H9 (cell line): ENCODE data around the gene ETFBKMT. TPM values are rescaled to one million over a fixed set of nuclear protein-coding genes. Genes with fewer than 3 reads are reported as not detected.

Source experiments
- DNase-seq: peaks from one replicate; pipeline ENCODE4 v3.0.0-alpha.2; 2017
- H2AFZ ChIP-seq: one replicate; pipeline ENCODE4 v1.6.1; 2013; ENCODE audit warnings: mild to moderate bottlenecking, low read length, control low read depth, moderate library complexity
- H2AK5ac ChIP-seq: 2 replicates; pipeline ENCODE4 v1.6.1; 2013; ENCODE audit warnings: low read length, control low read depth, mixed read lengths; ENCODE audit not compliant: insufficient read length
- H2BK120ac ChIP-seq: one replicate; pipeline ENCODE4 v1.6.1; 2013; ENCODE audit warnings: low read depth, mild to moderate bottlenecking, low read length, control low read depth, inconsistent platforms; ENCODE audit not compliant: poor library complexity, severe bottlenecking
- H2BK12ac ChIP-seq: 2 replicates; pipeline ENCODE4 v1.6.1; 2013; ENCODE audit warnings: low read length, control low read depth, mixed read lengths, low read depth; ENCODE audit not compliant: insufficient read length
- H2BK15ac ChIP-seq: 2 replicates; pipeline ENCODE4 v1.6.1; 2013; ENCODE audit warnings: low read depth, low read length, control low read depth
- H2BK20ac ChIP-seq: one replicate; pipeline ENCODE4 v1.6.1; 2013; ENCODE audit warnings: low read depth, mild to moderate bottlenecking, low read length, control low read depth, inconsistent platforms; ENCODE audit not compliant: poor library complexity, severe bottlenecking
- H2BK5ac ChIP-seq: 2 replicates; pipeline ENCODE4 v1.6.1; 2013; ENCODE audit warnings: low read length, control low read depth, mixed read lengths; ENCODE audit not compliant: insufficient read length
- H3K14ac ChIP-seq: 2 replicates; pipeline ENCODE4 v1.6.1; 2013; ENCODE audit warnings: low read length, control low read depth; ENCODE audit not compliant: insufficient read depth
- H3K18ac ChIP-seq: 2 replicates; pipeline ENCODE4 v1.6.1; 2013; ENCODE audit warnings: low read depth, mild to moderate bottlenecking, mixed read lengths, low read length, control low read depth; ENCODE audit not compliant: insufficient read length
- H3K23ac ChIP-seq: 2 replicates; pipeline ENCODE4 v1.6.1; 2013; ENCODE audit warnings: low read length, control low read depth, mixed read lengths, low read depth; ENCODE audit not compliant: insufficient read length
- H3K23me2 ChIP-seq: 2 replicates; pipeline ENCODE4 v1.6.1; 2013; ENCODE audit warnings: low read depth, mild to moderate bottlenecking, mixed read lengths, low read length, control low read depth; ENCODE audit not compliant: insufficient read length, poor library complexity, severe bottlenecking
- H3K27ac ChIP-seq: 2 replicates; pipeline ENCODE4 v1.5.1; 2013; ENCODE audit warnings: low read length, control low read depth, mixed read lengths, low read depth; ENCODE audit not compliant: insufficient read length
- H3K27me3 ChIP-seq: 2 replicates; pipeline ENCODE4 v1.6.1; 2013; ENCODE audit warnings: low read length, control low read depth, inconsistent platforms; ENCODE audit not compliant: insufficient read depth
- H3K4ac ChIP-seq: 2 replicates; pipeline ENCODE4 v1.6.1; 2013; ENCODE audit warnings: low read depth, mild to moderate bottlenecking, control low read depth, inconsistent platforms, low read length, moderate library complexity
- H3K4me1 ChIP-seq: 2 replicates; pipeline ENCODE4 v1.6.1; 2013; ENCODE audit warnings: low read length, control low read depth, inconsistent platforms; ENCODE audit not compliant: insufficient read depth
- H3K4me2 ChIP-seq: 2 replicates; pipeline ENCODE4 v1.6.1; 2013; ENCODE audit warnings: low read length, control low read depth, mixed read lengths; ENCODE audit not compliant: insufficient read length, insufficient read depth
- H3K56ac ChIP-seq: 2 replicates; pipeline ENCODE4 v1.6.1; 2013; ENCODE audit warnings: low read depth, mild to moderate bottlenecking, mixed read lengths, low read length, control low read depth; ENCODE audit not compliant: insufficient read length
- H3K79me1 ChIP-seq: 2 replicates; pipeline ENCODE4 v1.6.1; 2013; ENCODE audit warnings: low read depth, mild to moderate bottlenecking, moderate library complexity, low read length, control low read depth, inconsistent platforms; ENCODE audit not compliant: insufficient read depth, poor library complexity, severe bottlenecking
- H3K79me2 ChIP-seq: 2 replicates; pipeline ENCODE4 v1.6.1; 2013; ENCODE audit warnings: low read length, control low read depth, inconsistent platforms; ENCODE audit not compliant: insufficient read depth
- H3K9ac ChIP-seq: 2 replicates; pipeline ENCODE4 v1.6.1; 2013; ENCODE audit warnings: low read length, control low read depth, mixed read lengths; ENCODE audit not compliant: insufficient read length; ENCODE audit errors: extremely low read depth
- H3K9me3 ChIP-seq: one replicate; pipeline ENCODE4 v1.6.1; 2013; ENCODE audit warnings: low read depth, low read length, inconsistent platforms; ENCODE audit not compliant: control insufficient read depth
- H3T11ph ChIP-seq: one replicate; pipeline ENCODE4 v1.6.1; 2013; ENCODE audit warnings: mild to moderate bottlenecking, low read length, control low read depth, inconsistent platforms
- H4K20me1 ChIP-seq: one replicate; pipeline ENCODE4 v1.6.1; 2013; ENCODE audit not compliant: control insufficient read depth, insufficient read length, insufficient read depth
- H4K5ac ChIP-seq: 2 replicates; pipeline ENCODE4 v1.6.1; 2013; ENCODE audit warnings: low read depth, mild to moderate bottlenecking, mixed read lengths, low read length, control low read depth; ENCODE audit not compliant: insufficient read length
- H4K8ac ChIP-seq: replicated peaks from 2 replicates; pipeline ENCODE4 v1.6.1; 2013; ENCODE audit warnings: low read length, control low read depth, mixed read lengths, low read depth; ENCODE audit not compliant: insufficient read length
- H4K91ac ChIP-seq: 2 replicates; pipeline ENCODE4 v1.6.1; 2013; ENCODE audit warnings: low read depth, mild to moderate bottlenecking, moderate library complexity, mixed read lengths, low read length, control low read depth; ENCODE audit not compliant: insufficient read length
- H3K27ac Mint-ChIP-seq, 3 experiments: 2 replicates in 2 of 3; 3 replicates in 1 of 3; pipeline ENCODE4 v1.8.0; 2020 to 2021; ENCODE audit warnings: mixed read lengths in 3 of 3, mild to moderate bottlenecking in 1 of 3, moderate library complexity in 1 of 3
- H3K27me3 Mint-ChIP-seq: 2 replicates; pipeline ENCODE4 v1.8.0; 2021; ENCODE audit warnings: low read depth, mild to moderate bottlenecking, moderate library complexity, mixed read lengths
- H3K36me3 Mint-ChIP-seq, 3 experiments: 2 replicates in 2 of 3; 3 replicates in 1 of 3; pipeline ENCODE4 v1.8.0; 2020 to 2021; ENCODE audit warnings: low read depth in 3 of 3, mixed read lengths in 3 of 3; ENCODE audit not compliant: insufficient read depth in 1 of 3
- H3K4me1 Mint-ChIP-seq, 2 experiments: 2 replicates each; pipeline ENCODE4 v1.8.0; 2020; ENCODE audit warnings: mixed read lengths in 2 of 2
- H3K4me3 Mint-ChIP-seq, 2 experiments: 2 replicates in 1 of 2; 3 replicates in 1 of 2; pipeline ENCODE4 v1.8.0; 2020 to 2021; ENCODE audit warnings: mild to moderate bottlenecking in 2 of 2, mixed read lengths in 2 of 2, moderate library complexity in 1 of 2
- H3K9me3 Mint-ChIP-seq, 2 experiments: 2 replicates in 1 of 2; 3 replicates in 1 of 2; pipeline ENCODE4 v1.8.0; 2020; ENCODE audit warnings: mild to moderate bottlenecking in 2 of 2, mixed read lengths in 2 of 2, moderate library complexity in 1 of 2
- CTCF ChIP-seq: fragments of 200-600 bp; sonication (generic); conservative IDR thresholded peaks from 3 replicates; pipeline ENCODE4 v1.8.0; 2021; ENCODE audit warnings: antibody characterized with exemption, mild to moderate bottlenecking
- WGBS: extraction: QIAGEN DNeasy Blood & Tissue Kit; methylation state at CpG from one replicate; pipeline ENCODE4 v1.1.7; 2013; ENCODE audit warnings: missing lambda C conversion rate, low lambda C conversion rate, mixed read lengths; ENCODE audit not compliant: insufficient read length; ENCODE audit errors: extremely low coverage; 5-methylcytosine and 5-hydroxymethylcytosine counted together
- total RNA-seq: library from RNA; stranded (reverse); gene quantifications from 2 replicates; pipeline ENCODE4 v1.2.1, GENCODE V29; 2021

The ETFBKMT gene
- total RNA-seq, 1 experiment from 2014 or later: 0.81 TPM

DNA sequence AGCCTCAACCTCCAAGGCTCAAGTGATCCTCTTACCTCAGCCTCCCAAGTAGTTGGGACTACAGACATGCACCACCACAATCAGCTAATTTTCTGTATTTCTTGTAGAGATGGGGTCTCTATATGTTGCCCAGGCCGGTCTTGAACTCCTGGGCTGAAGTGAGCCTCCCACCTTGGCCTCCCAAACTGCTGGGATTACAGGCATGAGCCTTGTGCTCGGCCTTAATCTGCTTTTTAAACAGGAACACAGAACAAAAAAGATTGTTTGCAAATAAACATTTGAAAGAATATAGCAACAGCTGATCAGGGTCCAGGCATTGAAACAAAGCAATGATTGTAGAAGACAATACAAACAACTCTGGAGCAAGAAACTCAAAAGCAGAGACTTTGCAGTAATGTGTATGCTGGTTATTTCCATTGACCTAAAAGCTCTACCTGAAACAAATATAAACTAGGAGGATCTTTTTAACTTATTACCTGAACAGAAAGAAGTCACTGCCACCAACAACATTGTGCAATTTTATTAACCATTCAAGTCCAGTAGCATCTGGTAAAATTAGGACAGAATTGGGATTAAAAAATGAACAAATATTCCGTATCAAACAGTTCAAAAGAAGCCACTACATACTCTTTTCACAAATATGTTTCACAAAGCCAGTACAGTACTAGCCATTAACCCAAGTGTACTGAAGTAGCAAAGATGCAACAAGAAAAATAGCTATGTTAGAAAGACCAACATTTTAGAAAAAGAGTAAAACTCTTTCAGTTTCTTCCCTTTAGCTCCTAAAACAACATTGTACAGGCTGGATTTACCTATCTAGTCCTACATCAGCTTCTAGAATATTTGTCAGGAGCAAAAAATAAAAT is 55.2 kb downstream of the ETFBKMT start:
- Histone ChIP-seq H2BK120ac (no peak overlapping the region), H3K4ac (no peak overlapping the region), H3K23me2 (no peaks in the 10 kb centered on the region), H2BK12ac (no peak overlapping the region), H3K4me1 (peaks cover 3% of the 10 kb centered on the region; the same call in 1 of the 2 replicates), H3K4me2 (no peak overlapping the region), H3K18ac (no peak overlapping the region), H3K9ac (no peak overlapping the region), H3T11ph (no peak overlapping the region), H2AK5ac (no peak overlapping the region), H3K14ac (no peak overlapping the region), H3K27me3 (no peaks in the 10 kb centered on the region), H4K8ac (no peak overlapping the region), H4K91ac (no peak overlapping the region), H2BK5ac (no peak overlapping the region), H3K56ac (no peak overlapping the region), H2AFZ (no peak overlapping the region), H3K79me1 (no peaks in the 10 kb centered on the region), H2BK15ac (no peak overlapping the region), H3K27ac (no peak overlapping the region), H4K20me1 (no peaks in the 10 kb centered on the region), H2BK20ac (no peak overlapping the region), H3K9me3 (no peaks in the 10 kb centered on the region), H4K5ac (no peak overlapping the region), H3K79me2 (no peaks in the 10 kb centered on the region), H3K23ac (no peak overlapping the region)
- no CpG with 5 or more reads among the region's 3 CpGs for WGBS
- no peak overlapping the region for H3K4me3 Mint-ChIP-seq
- no peaks in the 10 kb centered on the region for H3K27me3 Mint-ChIP-seq
- TF ChIP-seq CTCF: no peak
- H3K36me3 Mint-ChIP-seq: peaks cover 15 to 20% (median 20%) of the 10 kb centered on the region in 3 experiments
- peaks cover 17 to 18% of the 10 kb centered on the region in 2 experiments for H3K4me1 Mint-ChIP-seq
- H3K27ac Mint-ChIP-seq: 0 out of 7 replicates have a peak overlapping the region, but pooled peaks of 1 of the 3 experiments have one; percentile 27
- H3K9me3 Mint-ChIP-seq: peaks cover 7 to 8% of the 10 kb centered on the region in 2 experiments; a peak in 3 of 5 replicates
- no peak for DNase-seq
